Measurements from ENCODE around the gene BNIP2.

BNIP2 gene

DNA sequence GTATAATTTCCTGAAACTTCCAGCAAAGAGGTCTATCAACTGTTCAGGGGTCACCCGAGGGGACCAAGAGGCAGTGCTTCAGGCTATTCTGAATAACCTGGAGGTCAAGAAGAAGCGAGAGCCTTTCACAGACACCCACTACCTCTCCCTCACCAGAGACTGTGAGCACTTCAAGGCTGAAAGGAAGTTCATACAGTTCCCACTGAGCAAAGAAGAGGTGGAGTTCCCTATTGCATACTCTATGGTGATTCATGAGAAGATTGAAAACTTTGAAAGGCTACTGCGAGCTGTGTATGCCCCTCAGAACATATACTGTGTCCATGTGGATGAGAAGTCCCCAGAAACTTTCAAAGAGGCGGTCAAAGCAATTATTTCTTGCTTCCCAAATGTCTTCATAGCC lies 70.7 kb downstream of the BNIP2 start (continued):
- TF ChIP-seq ZNF600 (tag by site-specific recombination; IDR thresholded peaks at IDR 0.05), result no peak

DNA sequence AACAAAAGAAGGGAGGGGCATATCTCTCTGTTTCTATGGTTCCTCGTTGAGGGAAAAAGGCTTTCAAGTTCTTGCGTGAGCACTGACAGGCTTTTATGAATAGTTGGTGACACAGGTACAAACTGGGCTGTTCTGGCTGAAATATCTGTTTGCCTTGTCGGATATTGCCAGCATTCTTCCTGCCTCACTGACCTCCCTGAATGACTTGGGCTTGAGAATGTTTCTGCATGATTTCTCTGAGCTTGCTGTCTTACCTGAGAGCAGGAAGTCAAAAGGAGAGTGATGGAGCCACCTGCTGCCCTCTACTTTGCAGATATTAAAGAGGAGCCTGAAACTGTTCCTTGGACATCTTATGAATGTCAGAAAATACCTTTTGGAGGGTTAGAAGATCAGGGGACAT lies 72.7 kb downstream of the BNIP2 start:
- POLR2A ChIA-PET, result no interaction called here
- Histone ChIP-seq H3K9me3 (ENCODE audit: control insufficient read depth, insufficient read depth, low read depth, low read length) (no peaks in the 10 kb centered on the region), H3K36me3 (ENCODE audit: control insufficient read depth in 2 of 2, insufficient read depth in 1 of 2, low read length in 2 of 2) (no peaks in the 10 kb centered on the region), H3K4me3 (ENCODE audit: low read depth, low read length) (no peak overlapping the region), H3K4me1 (ENCODE audit: control insufficient read depth, insufficient read depth, low read length) (no peaks in the 10 kb centered on the region), H3K27ac (ENCODE audit: extremely low read depth, low read depth, low read length) (no peak overlapping the region)
- CTCF ChIA-PET, result interaction anchor here (0.6 to 1.3 kb wide), 4 partner anchors 27 to 822 kb away, joined by 3 to 6 read pairs (median 4); no protein-coding TSS in a partner anchor
- TF ChIP-seq ZNF843 (tag by site-specific recombination; IDR thresholded peaks at IDR 0.05) (no peak), ZNF548 (tag by site-specific recombination; IDR thresholded peaks at IDR 0.05) (no peak), ZNF366 (tag by site-specific recombination; conservative IDR thresholded peaks at IDR 0.05) (no peak), ZNF776 (tag by site-specific recombination; IDR thresholded peaks at IDR 0.05; ENCODE audit: borderline replicate concordance) (no peak), ZNF48 (tag by site-specific recombination; IDR thresholded peaks at IDR 0.05) (no peak), ZNF660 (tag by site-specific recombination; IDR thresholded peaks at IDR 0.05) (no peak), SP3 (tag by site-specific recombination; IDR thresholded peaks at IDR 0.05) (no peak), ZBTB48 (tag by site-specific recombination; IDR thresholded peaks at IDR 0.05) (no peak), ZNF426 (tag by site-specific recombination; IDR thresholded peaks at IDR 0.05) (no peak), SP7 (tag by site-specific recombination; IDR thresholded peaks at IDR 0.05) (no peak), ZNF555 (tag by site-specific recombination; conservative IDR thresholded peaks at IDR 0.05) (no peak), ZNF654 (tag by site-specific recombination; IDR thresholded peaks at IDR 0.05; ENCODE audit: low read depth) (no peak), ZNF416 (tag by site-specific recombination; IDR thresholded peaks at IDR 0.05) (no peak), ZNF791 (tag by site-specific recombination; IDR thresholded peaks at IDR 0.05) (no peak)
- TF ChIP-seq, protein P1, sequence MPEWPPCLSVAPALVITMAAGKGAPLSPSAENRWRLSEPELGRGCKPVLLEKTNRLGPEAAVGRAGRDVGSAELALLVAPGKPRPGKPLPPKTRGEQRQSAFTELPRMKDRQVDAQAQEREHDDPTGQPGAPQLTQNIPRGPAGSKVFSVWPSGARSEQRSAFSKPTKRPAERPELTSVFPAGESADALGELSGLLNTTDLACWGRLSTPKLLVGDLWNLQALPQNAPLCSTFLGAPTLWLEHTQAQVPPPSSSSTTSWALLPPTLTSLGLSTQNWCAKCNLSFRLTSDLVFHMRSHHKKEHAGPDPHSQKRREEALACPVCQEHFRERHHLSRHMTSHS (tag by site-specific recombination; IDR thresholded peaks at IDR 0.05), result no peak
- TF ChIP-seq, protein P2, sequence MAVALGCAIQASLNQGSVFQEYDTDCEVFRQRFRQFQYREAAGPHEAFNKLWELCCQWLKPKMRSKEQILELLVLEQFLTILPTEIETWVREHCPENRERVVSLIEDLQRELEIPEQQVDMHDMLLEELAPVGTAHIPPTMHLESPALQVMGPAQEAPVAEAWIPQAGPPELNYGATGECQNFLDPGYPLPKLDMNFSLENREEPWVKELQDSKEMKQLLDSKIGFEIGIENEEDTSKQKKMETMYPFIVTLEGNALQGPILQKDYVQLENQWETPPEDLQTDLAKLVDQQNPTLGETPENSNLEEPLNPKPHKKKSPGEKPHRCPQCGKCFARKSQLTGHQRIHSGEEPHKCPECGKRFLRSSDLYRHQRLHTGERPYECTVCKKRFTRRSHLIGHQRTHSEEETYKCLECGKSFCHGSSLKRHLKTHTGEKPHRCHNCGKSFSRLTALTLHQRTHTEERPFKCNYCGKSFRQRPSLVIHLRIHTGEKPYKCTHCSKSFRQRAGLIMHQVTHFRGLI (tag by site-specific recombination; IDR thresholded peaks at IDR 0.05), result no peak
- TF ChIP-seq, protein P3, sequence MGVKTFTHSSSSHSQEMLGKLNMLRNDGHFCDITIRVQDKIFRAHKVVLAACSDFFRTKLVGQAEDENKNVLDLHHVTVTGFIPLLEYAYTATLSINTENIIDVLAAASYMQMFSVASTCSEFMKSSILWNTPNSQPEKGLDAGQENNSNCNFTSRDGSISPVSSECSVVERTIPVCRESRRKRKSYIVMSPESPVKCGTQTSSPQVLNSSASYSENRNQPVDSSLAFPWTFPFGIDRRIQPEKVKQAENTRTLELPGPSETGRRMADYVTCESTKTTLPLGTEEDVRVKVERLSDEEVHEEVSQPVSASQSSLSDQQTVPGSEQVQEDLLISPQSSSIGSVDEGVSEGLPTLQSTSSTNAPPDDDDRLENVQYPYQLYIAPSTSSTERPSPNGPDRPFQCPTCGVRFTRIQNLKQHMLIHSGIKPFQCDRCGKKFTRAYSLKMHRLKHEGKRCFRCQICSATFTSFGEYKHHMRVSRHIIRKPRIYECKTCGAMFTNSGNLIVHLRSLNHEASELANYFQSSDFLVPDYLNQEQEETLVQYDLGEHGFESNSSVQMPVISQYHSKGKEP (tag by site-specific recombination; IDR thresholded peaks at IDR 0.05), result no peak
- TF ChIP-seq, protein P4, sequence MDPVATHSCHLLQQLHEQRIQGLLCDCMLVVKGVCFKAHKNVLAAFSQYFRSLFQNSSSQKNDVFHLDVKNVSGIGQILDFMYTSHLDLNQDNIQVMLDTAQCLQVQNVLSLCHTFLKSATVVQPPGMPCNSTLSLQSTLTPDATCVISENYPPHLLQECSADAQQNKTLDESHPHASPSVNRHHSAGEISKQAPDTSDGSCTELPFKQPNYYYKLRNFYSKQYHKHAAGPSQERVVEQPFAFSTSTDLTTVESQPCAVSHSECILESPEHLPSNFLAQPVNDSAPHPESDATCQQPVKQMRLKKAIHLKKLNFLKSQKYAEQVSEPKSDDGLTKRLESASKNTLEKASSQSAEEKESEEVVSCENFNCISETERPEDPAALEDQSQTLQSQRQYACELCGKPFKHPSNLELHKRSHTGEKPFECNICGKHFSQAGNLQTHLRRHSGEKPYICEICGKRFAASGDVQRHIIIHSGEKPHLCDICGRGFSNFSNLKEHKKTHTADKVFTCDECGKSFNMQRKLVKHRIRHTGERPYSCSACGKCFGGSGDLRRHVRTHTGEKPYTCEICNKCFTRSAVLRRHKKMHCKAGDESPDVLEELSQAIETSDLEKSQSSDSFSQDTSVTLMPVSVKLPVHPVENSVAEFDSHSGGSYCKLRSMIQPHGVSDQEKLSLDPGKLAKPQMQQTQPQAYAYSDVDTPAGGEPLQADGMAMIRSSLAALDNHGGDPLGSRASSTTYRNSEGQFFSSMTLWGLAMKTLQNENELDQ (tag by site-specific recombination; IDR thresholded peaks at IDR 0.05; ENCODE audit: low read depth), result no peak
- TF ChIP-seq, protein P5, sequence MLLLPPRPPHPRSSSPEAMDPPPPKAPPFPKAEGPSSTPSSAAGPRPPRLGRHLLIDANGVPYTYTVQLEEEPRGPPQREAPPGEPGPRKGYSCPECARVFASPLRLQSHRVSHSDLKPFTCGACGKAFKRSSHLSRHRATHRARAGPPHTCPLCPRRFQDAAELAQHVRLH (tag by site-specific recombination; IDR thresholded peaks at IDR 0.05), result no peak

Measured in HEK293 (cell line).